ENCODE measurements around the gene ITIH5. TPM values are rescaled to one million over a fixed set of nuclear protein-coding genes. Genes with fewer than 3 reads are reported as not detected.

The ITIH5 gene
- total and polyA plus RNA-seq, 2 donors, result 1.2 to 1.8 TPM

- WGBS, result 91% methylated on average over 7 of the region's 7 CpGs
- no peak overlapping the region for H3K4me3 ChIP-seq (ENCODE audit: low read length in 2 of 2)
- peaks cover 0 to 7% of the 10 kb centered on the region in 2 donors for H3K27me3 ChIP-seq (ENCODE audit: control insufficient read depth in 2 of 2, insufficient read depth in 1 of 2, low read length in 1 of 2)
- H3K36me3 ChIP-seq (ENCODE audit: control insufficient read depth in 2 of 2, insufficient read depth in 2 of 2, low read length in 1 of 2), result no peaks in the 10 kb centered on the region
- no peak for DNase-seq (ENCODE audit: low read depth in 6 of 9, low spot score in 9 of 9)
- H3K4me1 ChIP-seq (ENCODE audit: control insufficient read depth in 2 of 2, insufficient read depth in 2 of 2, low read length in 2 of 2), result no peaks in the 10 kb centered on the region
- peaks cover 0 to 4% of the 10 kb centered on the region in 2 donors for H3K9me3 ChIP-seq (ENCODE audit: control insufficient read depth in 2 of 2, insufficient read depth in 1 of 2, low read length in 1 of 2)
- H3K27ac ChIP-seq (ENCODE audit: low read depth in 1 of 2, low read length in 1 of 2), result no peak overlapping the region
These were observed 132.9 kb downstream of the ITIH5 start for GRCh38 chr10:7533657-7534479.

- Histone ChIP-seq H3K36me3 (ENCODE audit: control insufficient read depth in 2 of 2, insufficient read depth in 2 of 2, low read length in 1 of 2) (no peaks in the 10 kb centered on the region), H3K27me3 (ENCODE audit: control insufficient read depth in 2 of 2, insufficient read depth in 1 of 2, low read length in 1 of 2) (peaks cover 0 to 10% of the 10 kb centered on the region in 2 donors), H3K9me3 (ENCODE audit: control insufficient read depth in 2 of 2, insufficient read depth in 1 of 2, low read length in 1 of 2) (no peaks in the 10 kb centered on the region), H3K4me1 (ENCODE audit: control insufficient read depth in 2 of 2, insufficient read depth in 2 of 2, low read length in 2 of 2) (no peaks in the 10 kb centered on the region), H3K27ac (ENCODE audit: low read depth in 1 of 2, low read length in 1 of 2) (no peak overlapping the region), H3K4me3 (ENCODE audit: low read length in 2 of 2) (no peak overlapping the region)
- WGBS, result 93% methylated on average over 23 of the region's 23 CpGs
- no peak for DNase-seq (ENCODE audit: low read depth in 6 of 9, low spot score in 9 of 9)
These were observed 133.9 kb downstream of the ITIH5 start for GRCh38 chr10:7532723-7533498.

- no peaks in the 10 kb centered on the region for H3K9me3 ChIP-seq (ENCODE audit: control insufficient read depth in 2 of 2, insufficient read depth in 1 of 2, low read length in 1 of 2)
- H3K4me3 ChIP-seq (ENCODE audit: low read length in 2 of 2), result no peak overlapping the region
- no peak overlapping the region for H3K27ac ChIP-seq (ENCODE audit: low read depth in 1 of 2, low read length in 1 of 2)
- H3K36me3 ChIP-seq (ENCODE audit: control insufficient read depth in 2 of 2, insufficient read depth in 2 of 2, low read length in 1 of 2), result no peaks in the 10 kb centered on the region
- peaks cover 0 to 5% of the 10 kb centered on the region in 2 donors for H3K4me1 ChIP-seq (ENCODE audit: control insufficient read depth in 2 of 2, insufficient read depth in 2 of 2, low read length in 2 of 2)
- 60% methylated on average over 7 of the region's 7 CpGs for WGBS
- peaks cover 0 to 10% of the 10 kb centered on the region in 2 donors for H3K27me3 ChIP-seq (ENCODE audit: control insufficient read depth in 2 of 2, insufficient read depth in 1 of 2, low read length in 1 of 2)
- DNase-seq (ENCODE audit: low read depth in 6 of 9, low spot score in 9 of 9), result no peak
These were observed 137.1 kb downstream of the ITIH5 start for GRCh38 chr10:7529638-7530037.

GRCh38 chr10:7527468-7527867 lies 139.3 kb downstream of the ITIH5 start:
- Histone ChIP-seq H3K27ac (ENCODE audit: low read depth in 1 of 2, low read length in 1 of 2) (no peak overlapping the region), H3K36me3 (ENCODE audit: control insufficient read depth in 2 of 2, insufficient read depth in 2 of 2, low read length in 1 of 2) (no peaks in the 10 kb centered on the region), H3K4me1 (ENCODE audit: control insufficient read depth in 2 of 2, insufficient read depth in 2 of 2, low read length in 2 of 2) (peaks cover 0 to 5% of the 10 kb centered on the region in 2 donors), H3K27me3 (ENCODE audit: control insufficient read depth in 2 of 2, insufficient read depth in 1 of 2, low read length in 1 of 2) (peaks cover 0 to 10% of the 10 kb centered on the region in 2 donors), H3K9me3 (ENCODE audit: control insufficient read depth in 2 of 2, insufficient read depth in 1 of 2, low read length in 1 of 2) (peaks cover 0 to 6% of the 10 kb centered on the region in 2 donors), H3K4me3 (ENCODE audit: low read length in 2 of 2) (no peak overlapping the region)
- DNase-seq (ENCODE audit: low read depth in 6 of 9, low spot score in 9 of 9), result no peak
- WGBS, result 89% methylated on average over 1 of the region's 1 CpG

DNA sequence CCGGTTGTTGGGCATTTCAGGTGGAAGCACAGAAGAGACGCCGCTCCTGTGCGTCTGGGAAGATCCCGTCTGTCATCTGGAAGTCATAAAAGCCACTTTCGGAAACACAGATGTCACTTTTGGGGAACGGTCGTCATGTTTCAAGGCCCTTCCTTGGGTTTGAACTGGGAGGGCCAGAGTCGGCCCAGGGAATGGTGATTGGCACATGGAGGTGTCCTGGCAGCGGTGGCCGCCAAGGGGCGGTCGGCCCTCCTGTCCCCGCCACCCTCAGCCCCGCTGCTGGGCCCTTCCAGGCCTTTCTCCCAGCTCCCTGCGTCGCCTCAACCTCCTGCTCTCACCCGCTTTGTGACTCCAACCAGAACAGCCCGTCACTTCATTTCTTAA lies 140.8 kb downstream of the ITIH5 start:
- WGBS, result 93% methylated on average over 19 of the region's 19 CpGs
- DNase-seq (ENCODE audit: low read depth in 6 of 9, low spot score in 9 of 9), result no peak
- H3K27me3 ChIP-seq (ENCODE audit: control insufficient read depth in 2 of 2, insufficient read depth in 1 of 2, low read length in 1 of 2), result peaks cover 0 to 5% of the 10 kb centered on the region in 2 donors

DNA sequence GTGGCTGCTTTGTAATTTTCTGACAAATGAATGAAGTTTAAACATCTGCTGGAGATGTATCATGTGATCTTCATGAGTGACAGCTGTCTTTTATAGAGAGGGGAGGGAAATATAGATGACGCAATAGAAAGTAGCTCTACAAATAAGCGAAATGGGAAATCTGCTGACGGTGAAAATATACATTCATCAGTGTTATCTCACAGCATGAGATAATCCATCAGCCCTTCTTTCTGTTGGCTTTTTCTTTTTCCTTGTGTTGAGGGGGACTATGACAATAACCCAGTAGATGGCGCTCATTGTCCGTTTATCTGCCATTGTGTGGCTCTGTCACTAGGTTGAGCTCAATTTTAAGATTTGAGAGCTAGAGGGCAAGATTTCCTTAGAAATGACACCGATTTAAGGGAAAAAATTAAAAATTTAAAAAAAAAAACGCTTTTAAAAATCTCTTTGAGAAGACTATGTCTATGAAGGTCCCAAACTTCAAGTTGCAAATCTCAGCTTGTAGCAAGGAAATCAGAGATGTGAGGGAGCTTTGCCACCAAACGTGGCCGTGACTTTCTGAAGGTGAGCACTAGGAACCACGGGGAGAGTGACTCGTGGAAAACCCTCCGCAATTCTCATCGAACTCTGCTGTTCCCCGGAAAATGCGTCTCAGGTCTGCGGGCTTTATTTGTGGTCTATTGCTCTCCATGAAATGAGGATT lies 141.3 kb downstream of the ITIH5 start:
- peak; percentile 43 to 87 (median 79) for DNase-seq (ENCODE audit: low read depth in 6 of 9, low spot score in 9 of 9)
- 50% methylated on average over 16 of the region's 16 CpGs for WGBS
- H3K27me3 ChIP-seq (ENCODE audit: control insufficient read depth in 2 of 2, insufficient read depth in 1 of 2, low read length in 1 of 2), result peaks cover 0 to 3% of the 10 kb centered on the region in 2 donors

More for the DNA sequence above, 140.8 kb downstream of the ITIH5 start:
- H3K9me3 ChIP-seq (ENCODE audit: control insufficient read depth in 2 of 2, insufficient read depth in 1 of 2, low read length in 1 of 2), result peaks cover 0 to 6% of the 10 kb centered on the region in 2 donors
- H3K27ac ChIP-seq (ENCODE audit: low read depth in 1 of 2, low read length in 1 of 2), result no peak overlapping the region
- no peaks in the 10 kb centered on the region for H3K36me3 ChIP-seq (ENCODE audit: control insufficient read depth in 2 of 2, insufficient read depth in 2 of 2, low read length in 1 of 2)
- peaks cover 0 to 5% of the 10 kb centered on the region in 2 donors for H3K4me1 ChIP-seq (ENCODE audit: control insufficient read depth in 2 of 2, insufficient read depth in 2 of 2, low read length in 2 of 2)
- no peak overlapping the region for H3K4me3 ChIP-seq (ENCODE audit: low read length in 2 of 2)

DNA sequence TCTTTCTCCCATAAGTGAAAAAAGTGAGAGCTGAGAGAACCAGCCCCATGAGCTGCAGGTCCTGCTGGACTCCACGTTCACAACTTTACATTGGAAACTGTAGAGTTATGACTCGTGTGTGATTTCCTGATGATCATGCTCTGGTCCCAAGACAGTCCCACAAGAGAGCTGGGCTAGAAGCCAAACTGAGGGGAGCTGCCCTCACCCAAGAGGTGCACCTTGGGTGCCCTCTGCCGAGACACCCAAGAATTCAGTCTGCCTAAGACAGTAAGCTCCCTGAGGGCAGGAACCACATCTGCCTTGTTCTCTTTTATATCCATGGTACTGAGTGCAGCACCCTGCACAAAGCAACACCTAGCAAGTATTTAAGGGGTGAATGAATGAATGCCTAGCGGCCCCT lies 143.1 kb downstream of the ITIH5 start:
- H3K4me3 ChIP-seq (ENCODE audit: low read length in 2 of 2), result no peak overlapping the region
- peaks cover 0 to 5% of the 10 kb centered on the region in 2 donors for H3K4me1 ChIP-seq (ENCODE audit: control insufficient read depth in 2 of 2, insufficient read depth in 2 of 2, low read length in 2 of 2)
- H3K27me3 ChIP-seq (ENCODE audit: control insufficient read depth in 2 of 2, insufficient read depth in 1 of 2, low read length in 1 of 2), result peaks cover 0 to 3% of the 10 kb centered on the region in 2 donors
- no peak for DNase-seq (ENCODE audit: low read depth in 6 of 9, low spot score in 9 of 9)
- 93% methylated on average over 4 of the region's 4 CpGs for WGBS
- H3K9me3 ChIP-seq (ENCODE audit: control insufficient read depth in 2 of 2, insufficient read depth in 1 of 2, low read length in 1 of 2), result peaks cover 0 to 6% of the 10 kb centered on the region in 2 donors
- H3K36me3 ChIP-seq (ENCODE audit: control insufficient read depth in 2 of 2, insufficient read depth in 2 of 2, low read length in 1 of 2), result no peaks in the 10 kb centered on the region
- no peak overlapping the region for H3K27ac ChIP-seq (ENCODE audit: low read depth in 1 of 2, low read length in 1 of 2)

More for the DNA sequence above, 141.3 kb downstream of the ITIH5 start:
- no peak overlapping the region for H3K4me3 ChIP-seq (ENCODE audit: low read length in 2 of 2)
- H3K4me1 ChIP-seq (ENCODE audit: control insufficient read depth in 2 of 2, insufficient read depth in 2 of 2, low read length in 2 of 2), result peaks cover 0 to 5% of the 10 kb centered on the region in 2 donors
- H3K9me3 ChIP-seq (ENCODE audit: control insufficient read depth in 2 of 2, insufficient read depth in 1 of 2, low read length in 1 of 2), result peaks cover 0 to 6% of the 10 kb centered on the region in 2 donors
- no peak overlapping the region for H3K27ac ChIP-seq (ENCODE audit: low read depth in 1 of 2, low read length in 1 of 2)
- H3K36me3 ChIP-seq (ENCODE audit: control insufficient read depth in 2 of 2, insufficient read depth in 2 of 2, low read length in 1 of 2), result no peaks in the 10 kb centered on the region

DNA sequence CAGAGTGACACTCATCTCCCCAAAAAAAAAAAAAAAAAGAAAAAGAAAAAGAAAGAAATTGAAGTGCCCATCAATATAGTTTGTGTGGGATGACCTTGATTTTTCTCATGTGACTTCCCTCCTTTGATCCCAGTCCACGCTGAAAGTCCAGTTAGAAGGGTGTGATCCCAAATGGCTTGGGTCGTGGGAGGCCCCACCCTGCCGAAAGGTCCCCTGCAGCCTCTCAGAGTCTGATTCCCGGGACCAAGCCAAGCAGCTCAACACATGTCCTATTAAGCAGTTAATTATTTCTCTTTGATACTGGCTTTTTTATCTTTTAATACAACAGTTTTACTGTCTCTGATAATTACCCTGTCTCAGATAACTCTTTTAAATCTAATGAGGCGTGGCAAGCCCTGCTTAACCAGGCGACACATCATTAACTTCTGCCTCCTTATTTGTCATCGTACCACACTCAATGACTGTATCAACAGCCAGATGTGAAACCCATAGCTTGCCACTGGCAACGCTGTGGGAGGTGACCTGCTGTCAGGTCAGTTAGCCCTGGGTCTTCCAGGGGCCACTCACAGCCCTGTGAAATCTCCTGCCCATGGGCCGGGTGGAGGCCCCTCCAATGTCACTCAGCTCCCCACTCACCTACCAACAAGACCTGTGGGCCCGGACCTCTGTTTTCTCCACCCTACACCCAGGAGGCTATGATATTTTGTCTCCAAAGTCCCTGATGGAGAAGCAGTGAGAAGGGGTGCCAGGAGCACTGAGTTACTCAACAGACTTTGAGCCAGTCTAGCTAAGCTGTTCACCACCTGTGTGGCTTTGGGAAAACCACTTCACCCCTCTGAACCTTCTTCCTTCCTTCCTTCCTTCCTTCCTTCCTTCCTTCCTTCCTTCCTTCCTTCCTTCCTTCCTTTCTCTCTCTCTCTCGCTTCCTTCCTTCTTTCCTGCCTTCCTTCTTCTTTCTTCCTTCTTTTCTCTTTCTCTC lies 146.0 kb downstream of the ITIH5 start:
- Histone ChIP-seq H3K27ac (ENCODE audit: low read depth in 1 of 2, low read length in 1 of 2) (no peak overlapping the region), H3K27me3 (ENCODE audit: control insufficient read depth in 2 of 2, insufficient read depth in 1 of 2, low read length in 1 of 2) (no peaks in the 10 kb centered on the region), H3K9me3 (ENCODE audit: control insufficient read depth in 2 of 2, insufficient read depth in 1 of 2, low read length in 1 of 2) (peaks cover 0 to 6% of the 10 kb centered on the region in 2 donors), H3K4me3 (ENCODE audit: low read length in 2 of 2) (no peak overlapping the region), H3K4me1 (ENCODE audit: control insufficient read depth in 2 of 2, insufficient read depth in 2 of 2, low read length in 2 of 2) (peaks cover 0 to 8% of the 10 kb centered on the region in 2 donors), H3K36me3 (ENCODE audit: control insufficient read depth in 2 of 2, insufficient read depth in 2 of 2, low read length in 1 of 2) (no peaks in the 10 kb centered on the region)
- WGBS, result 93% methylated on average over 11 of the region's 11 CpGs
- DNase-seq (ENCODE audit: low read depth in 6 of 9, low spot score in 9 of 9), result no peak

Data from thymus (tissue), 11 donors.